B cell (primary cell): Measurements from ENCODE around the gene TIGD6.

Source experiments
- EZH2 ChIP-seq: IDR thresholded peaks from 2 replicates; pipeline ENCODE4 v1.6.1; 2012; ENCODE audit warnings: borderline replicate concordance, low read depth, mild to moderate bottlenecking, moderate library complexity, low read length; ENCODE audit not compliant: insufficient read depth, poor library complexity, severe bottlenecking
- TF ChIP-seq, protein P1 (sequence below): fragments of 200-600 bp; IDR thresholded peaks from one replicate; pipeline ENCODE4 v1.8.0; 2022; ENCODE audit warnings: antibody characterized with exemption, mild to moderate bottlenecking

DNA sequence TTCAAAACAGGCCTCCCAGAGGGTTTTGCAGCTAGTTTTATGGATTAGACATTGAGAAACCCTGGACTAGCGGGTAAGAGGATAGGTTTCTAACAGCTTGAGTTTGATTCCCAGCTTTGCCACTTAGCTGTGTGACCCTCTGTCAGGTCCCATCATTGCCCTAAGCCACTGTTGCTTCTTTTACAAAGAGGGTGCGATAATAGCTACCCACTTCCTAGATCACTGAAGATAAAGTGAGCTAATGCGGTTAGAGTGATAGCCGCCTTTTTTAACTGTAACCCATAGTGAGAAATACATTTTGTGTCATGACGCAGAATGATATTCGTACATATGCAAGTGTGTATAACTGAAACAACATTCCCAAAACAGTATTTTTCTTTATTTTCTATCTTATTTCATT lies 45.6 kb upstream of the TIGD6 start:
- TF ChIP-seq EZH2, result no peak
- TF ChIP-seq, protein P1, sequence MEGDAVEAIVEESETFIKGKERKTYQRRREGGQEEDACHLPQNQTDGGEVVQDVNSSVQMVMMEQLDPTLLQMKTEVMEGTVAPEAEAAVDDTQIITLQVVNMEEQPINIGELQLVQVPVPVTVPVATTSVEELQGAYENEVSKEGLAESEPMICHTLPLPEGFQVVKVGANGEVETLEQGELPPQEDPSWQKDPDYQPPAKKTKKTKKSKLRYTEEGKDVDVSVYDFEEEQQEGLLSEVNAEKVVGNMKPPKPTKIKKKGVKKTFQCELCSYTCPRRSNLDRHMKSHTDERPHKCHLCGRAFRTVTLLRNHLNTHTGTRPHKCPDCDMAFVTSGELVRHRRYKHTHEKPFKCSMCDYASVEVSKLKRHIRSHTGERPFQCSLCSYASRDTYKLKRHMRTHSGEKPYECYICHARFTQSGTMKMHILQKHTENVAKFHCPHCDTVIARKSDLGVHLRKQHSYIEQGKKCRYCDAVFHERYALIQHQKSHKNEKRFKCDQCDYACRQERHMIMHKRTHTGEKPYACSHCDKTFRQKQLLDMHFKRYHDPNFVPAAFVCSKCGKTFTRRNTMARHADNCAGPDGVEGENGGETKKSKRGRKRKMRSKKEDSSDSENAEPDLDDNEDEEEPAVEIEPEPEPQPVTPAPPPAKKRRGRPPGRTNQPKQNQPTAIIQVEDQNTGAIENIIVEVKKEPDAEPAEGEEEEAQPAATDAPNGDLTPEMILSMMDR, result no peak
